Measurements from ENCODE around the gene SGTA. TPM values are rescaled to one million over a fixed set of nuclear protein-coding genes. Genes with fewer than 3 reads are reported as not detected.

SGTA gene
- total RNA-seq, 6 experiments from 2014 or later, result 60.7 to 68.1 (median 62.8) TPM

- TF ChIP-seq, protein P1, sequence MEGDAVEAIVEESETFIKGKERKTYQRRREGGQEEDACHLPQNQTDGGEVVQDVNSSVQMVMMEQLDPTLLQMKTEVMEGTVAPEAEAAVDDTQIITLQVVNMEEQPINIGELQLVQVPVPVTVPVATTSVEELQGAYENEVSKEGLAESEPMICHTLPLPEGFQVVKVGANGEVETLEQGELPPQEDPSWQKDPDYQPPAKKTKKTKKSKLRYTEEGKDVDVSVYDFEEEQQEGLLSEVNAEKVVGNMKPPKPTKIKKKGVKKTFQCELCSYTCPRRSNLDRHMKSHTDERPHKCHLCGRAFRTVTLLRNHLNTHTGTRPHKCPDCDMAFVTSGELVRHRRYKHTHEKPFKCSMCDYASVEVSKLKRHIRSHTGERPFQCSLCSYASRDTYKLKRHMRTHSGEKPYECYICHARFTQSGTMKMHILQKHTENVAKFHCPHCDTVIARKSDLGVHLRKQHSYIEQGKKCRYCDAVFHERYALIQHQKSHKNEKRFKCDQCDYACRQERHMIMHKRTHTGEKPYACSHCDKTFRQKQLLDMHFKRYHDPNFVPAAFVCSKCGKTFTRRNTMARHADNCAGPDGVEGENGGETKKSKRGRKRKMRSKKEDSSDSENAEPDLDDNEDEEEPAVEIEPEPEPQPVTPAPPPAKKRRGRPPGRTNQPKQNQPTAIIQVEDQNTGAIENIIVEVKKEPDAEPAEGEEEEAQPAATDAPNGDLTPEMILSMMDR (IDR thresholded peaks at IDR 0.05), result no peak
- peak overlapping the region; percentile 8; the same call in 1 of the 2 replicates for H3K27ac Mint-ChIP-seq
- H3K4me1 Mint-ChIP-seq (ENCODE audit: low read depth), result peaks cover 44% of the 10 kb centered on the region
- no peak for DNase-seq
- H3K9me3 Mint-ChIP-seq, result no peaks in the 10 kb centered on the region
- no peaks in the 10 kb centered on the region; the same call in 1 of the 2 replicates for H3K27me3 Mint-ChIP-seq (ENCODE audit: insufficient read depth)
- H3K36me3 Mint-ChIP-seq (ENCODE audit: low read depth), result peaks cover 23% of the 10 kb centered on the region
- H3K4me3 Mint-ChIP-seq, result no peak overlapping the region; the same call in 1 of the 2 replicates
These were observed 2.8 kb downstream of the SGTA start for GRCh38 chr19:2780284-2780683.

DNA sequence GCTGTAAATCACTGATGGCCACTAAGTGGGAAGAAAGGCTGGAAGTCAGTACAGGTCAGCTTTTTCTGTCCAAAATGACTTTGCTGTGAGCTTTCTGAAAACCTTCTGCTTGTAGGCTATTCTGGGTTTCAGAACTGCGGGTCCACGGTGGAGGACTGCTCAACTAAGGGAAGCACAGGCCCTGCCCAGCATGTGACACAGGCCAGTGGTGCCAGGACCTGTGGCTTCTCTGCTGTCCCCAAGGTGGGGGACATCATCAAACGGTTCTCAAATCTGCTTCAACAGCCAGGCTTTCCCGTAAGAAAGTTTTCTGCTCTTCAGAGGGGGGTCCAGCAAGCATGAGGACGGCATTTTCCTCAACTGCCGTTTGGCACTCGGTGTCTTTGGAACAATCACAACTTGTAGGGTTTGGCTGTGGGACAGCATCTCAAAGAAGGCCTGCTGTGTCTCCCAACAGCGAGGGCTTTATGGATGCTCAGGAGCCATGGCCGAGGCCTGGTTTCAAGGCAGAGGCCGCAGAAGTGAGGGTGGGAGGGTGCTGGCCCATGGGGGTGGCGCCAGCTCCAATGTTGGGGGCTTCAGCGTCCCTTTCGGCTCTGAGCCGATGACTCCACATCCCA lies 3.8 kb downstream of the SGTA start:
- Mint-ChIP-seq H3K4me3 (no peak overlapping the region), H3K36me3 (ENCODE audit: low read depth) (peaks cover 29% of the 10 kb centered on the region), H3K27ac (no peak overlapping the region), H3K4me1 (ENCODE audit: low read depth) (peaks cover 47% of the 10 kb centered on the region), H3K27me3 (ENCODE audit: insufficient read depth) (no peaks in the 10 kb centered on the region; the same call in 1 of the 2 replicates), H3K9me3 (no peaks in the 10 kb centered on the region)
- TF ChIP-seq, protein P1 (IDR thresholded peaks at IDR 0.05), result no peak
- DNase-seq, result no peak

GRCh38 chr19:2777952-2778683 lies 5.0 kb downstream of the SGTA start:
- Mint-ChIP-seq H3K4me3 (no peak overlapping the region), H3K9me3 (no peaks in the 10 kb centered on the region), H3K27ac (no peak overlapping the region), H3K27me3 (ENCODE audit: insufficient read depth) (no peaks in the 10 kb centered on the region; the same call in 1 of the 2 replicates), H3K36me3 (ENCODE audit: low read depth) (peaks cover 29% of the 10 kb centered on the region), H3K4me1 (ENCODE audit: low read depth) (peaks cover 40% of the 10 kb centered on the region)
- TF ChIP-seq, protein P1 (IDR thresholded peaks at IDR 0.05), result no peak
- no peak for DNase-seq

GRCh38 chr19:2775556-2776430 lies 7.3 kb downstream of the SGTA start:
- peak overlapping the region; percentile 87 for H3K27ac Mint-ChIP-seq
- H3K4me3 Mint-ChIP-seq, result peak overlapping the region; percentile 79
- peaks cover 29% of the 10 kb centered on the region for H3K36me3 Mint-ChIP-seq (ENCODE audit: low read depth)
- peaks cover 31% of the 10 kb centered on the region for H3K4me1 Mint-ChIP-seq (ENCODE audit: low read depth)
- DNase-seq, result no peak
- no peaks in the 10 kb centered on the region; the same call in 1 of the 2 replicates for H3K27me3 Mint-ChIP-seq (ENCODE audit: insufficient read depth)
- TF ChIP-seq, protein P1 (IDR thresholded peaks at IDR 0.05), result no peak
- H3K9me3 Mint-ChIP-seq, result no peaks in the 10 kb centered on the region

DNA sequence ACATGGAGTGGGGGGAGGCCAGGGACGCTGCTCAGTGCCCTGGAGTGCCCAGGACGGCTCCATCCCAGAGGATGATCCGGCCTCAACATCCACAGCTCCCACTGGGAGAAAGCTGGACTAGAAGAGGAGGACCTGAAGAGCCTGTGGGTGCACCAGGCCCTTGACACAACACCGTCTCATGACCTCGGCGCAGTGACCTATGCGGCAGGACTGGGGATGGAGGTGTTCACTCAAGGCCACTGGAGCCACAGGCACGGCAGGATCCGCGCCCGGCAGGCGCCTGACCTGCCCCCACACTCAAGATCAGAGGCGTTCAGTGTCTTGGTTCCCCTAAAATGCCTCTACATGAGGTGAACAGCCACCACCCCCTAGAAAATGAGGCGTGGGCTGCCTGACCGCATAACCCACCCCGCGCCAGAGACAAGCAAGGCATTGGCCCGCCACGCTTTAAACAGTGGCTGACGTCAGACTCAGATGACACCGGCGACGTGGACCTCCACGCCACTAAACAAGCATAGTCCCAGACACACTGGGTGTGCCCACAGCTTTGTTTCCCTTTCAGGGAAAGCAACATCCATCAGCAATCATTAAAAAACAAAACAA lies 8.0 kb downstream of the SGTA start:
- H3K27ac Mint-ChIP-seq, result peak overlapping the region; percentile 87
- TF ChIP-seq, protein P1 (IDR thresholded peaks at IDR 0.05), result no peak
- H3K27me3 Mint-ChIP-seq (ENCODE audit: insufficient read depth), result no peaks in the 10 kb centered on the region; the same call in 1 of the 2 replicates
- peaks cover 24% of the 10 kb centered on the region for H3K4me1 Mint-ChIP-seq (ENCODE audit: low read depth)
- peak overlapping the region; percentile 79; the same call in 1 of the 2 replicates for H3K4me3 Mint-ChIP-seq
- peaks cover 24% of the 10 kb centered on the region for H3K36me3 Mint-ChIP-seq (ENCODE audit: low read depth)
- no peak for DNase-seq
- H3K9me3 Mint-ChIP-seq, result no peaks in the 10 kb centered on the region
